Measurements from ENCODE around the gene CX3CR1. TPM values are rescaled to one million over a fixed set of nuclear protein-coding genes. Genes with fewer than 3 reads are reported as not detected.

CX3CR1 gene
- polyA plus RNA-seq, 1 experiment, result not detected

DNA sequence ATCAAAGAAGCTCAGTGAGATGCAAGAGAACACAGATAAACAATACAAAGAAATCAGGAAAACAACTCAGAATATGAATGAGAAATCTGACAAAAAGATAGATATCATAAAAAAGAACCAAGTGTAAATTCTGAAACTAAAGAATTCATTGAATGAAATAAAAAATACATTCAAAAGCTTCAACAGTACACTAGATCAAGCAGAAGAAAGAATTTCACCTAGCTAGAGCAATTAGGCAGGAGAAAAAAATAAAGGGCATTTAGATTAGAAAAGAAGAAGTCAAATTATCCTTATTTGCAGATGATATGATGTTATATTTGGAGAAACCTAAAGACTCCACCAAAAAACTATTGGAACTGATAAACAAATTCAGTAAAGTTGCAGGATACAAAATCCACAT is 19.4 kb upstream of the CX3CR1 start:
- Histone ChIP-seq H3K27me3 (ENCODE audit: control insufficient read depth, insufficient read depth, low read length) (no peaks in the 10 kb centered on the region), H3K4me3 (ENCODE audit: low read depth, low read length) (no peak overlapping the region), H3K27ac (ENCODE audit: low read depth, low read length) (no peak overlapping the region), H3K9me3 (ENCODE audit: control insufficient read depth, insufficient read depth, low read length) (peaks cover 6% of the 10 kb centered on the region)
- ChIA-PET CTCF (interaction anchor here (1.9 kb wide), 1 partner anchor 11 kb away, joined by 7 read pairs; no protein-coding TSS in a partner anchor), POLR2A (no interaction called here)
- DNase-seq (ENCODE audit: low read depth, low spot score), result no peak
- TF ChIP-seq, protein P1, sequence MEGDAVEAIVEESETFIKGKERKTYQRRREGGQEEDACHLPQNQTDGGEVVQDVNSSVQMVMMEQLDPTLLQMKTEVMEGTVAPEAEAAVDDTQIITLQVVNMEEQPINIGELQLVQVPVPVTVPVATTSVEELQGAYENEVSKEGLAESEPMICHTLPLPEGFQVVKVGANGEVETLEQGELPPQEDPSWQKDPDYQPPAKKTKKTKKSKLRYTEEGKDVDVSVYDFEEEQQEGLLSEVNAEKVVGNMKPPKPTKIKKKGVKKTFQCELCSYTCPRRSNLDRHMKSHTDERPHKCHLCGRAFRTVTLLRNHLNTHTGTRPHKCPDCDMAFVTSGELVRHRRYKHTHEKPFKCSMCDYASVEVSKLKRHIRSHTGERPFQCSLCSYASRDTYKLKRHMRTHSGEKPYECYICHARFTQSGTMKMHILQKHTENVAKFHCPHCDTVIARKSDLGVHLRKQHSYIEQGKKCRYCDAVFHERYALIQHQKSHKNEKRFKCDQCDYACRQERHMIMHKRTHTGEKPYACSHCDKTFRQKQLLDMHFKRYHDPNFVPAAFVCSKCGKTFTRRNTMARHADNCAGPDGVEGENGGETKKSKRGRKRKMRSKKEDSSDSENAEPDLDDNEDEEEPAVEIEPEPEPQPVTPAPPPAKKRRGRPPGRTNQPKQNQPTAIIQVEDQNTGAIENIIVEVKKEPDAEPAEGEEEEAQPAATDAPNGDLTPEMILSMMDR (IDR thresholded peaks at IDR 0.05; ENCODE audit: low read depth, low read length), result no peak

DNA sequence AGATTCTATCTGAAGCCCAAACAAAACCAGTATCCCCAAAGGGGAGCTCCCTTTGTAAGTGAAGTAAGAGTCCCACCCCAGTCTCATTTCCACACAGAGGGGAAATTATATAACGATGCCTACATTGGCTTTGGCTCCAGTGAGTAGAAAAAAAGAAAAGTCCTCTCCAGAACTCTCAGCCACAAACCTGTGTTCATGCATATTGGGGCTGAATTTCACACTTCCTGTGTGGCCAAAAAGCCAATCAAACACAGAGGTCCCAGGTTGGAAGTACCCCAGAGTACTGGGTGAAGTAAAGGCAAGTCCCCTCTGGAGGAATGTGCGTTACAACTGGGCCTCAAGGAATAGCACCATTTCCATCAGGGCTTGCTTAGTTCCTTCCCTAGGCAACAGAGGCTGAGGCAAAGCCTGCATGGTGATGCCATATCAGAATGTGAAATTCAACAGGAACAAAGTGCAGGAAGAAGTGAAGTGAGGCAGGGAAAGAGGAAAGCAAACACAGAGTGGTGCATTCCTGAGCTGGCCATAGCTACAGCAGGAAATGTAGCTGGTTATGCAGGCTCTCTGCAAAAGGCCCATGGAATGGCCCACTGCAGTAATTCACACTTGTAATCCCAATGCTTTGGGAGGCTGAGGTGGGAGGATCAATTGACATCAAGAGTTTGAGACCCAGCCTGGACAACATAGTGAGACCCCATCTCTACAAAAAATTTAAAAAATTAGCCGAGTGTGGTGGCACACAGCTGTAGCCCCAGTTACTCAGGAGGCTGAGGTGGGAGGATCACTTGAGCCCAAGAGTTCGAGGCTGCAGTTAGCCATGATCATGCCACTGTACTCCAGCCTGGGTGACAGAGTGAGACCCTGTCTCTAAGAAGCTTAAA is 16.6 kb upstream of the CX3CR1 start:
- Histone ChIP-seq H3K27me3 (ENCODE audit: control insufficient read depth, insufficient read depth, low read length) (no peaks in the 10 kb centered on the region), H3K27ac (ENCODE audit: low read depth, low read length) (no peak overlapping the region), H3K4me3 (ENCODE audit: low read depth, low read length) (no peak overlapping the region), H3K9me3 (ENCODE audit: control insufficient read depth, insufficient read depth, low read length) (peaks cover 6% of the 10 kb centered on the region)
- no peak for DNase-seq (ENCODE audit: low read depth, low spot score)
- POLR2A ChIA-PET, result no interaction called here
- CTCF ChIA-PET, result interaction anchor here (1.7 kb wide), 1 partner anchor 170 kb away, joined by 11 read pairs; no protein-coding TSS in a partner anchor
- TF ChIP-seq, protein P1 (IDR thresholded peaks at IDR 0.05; ENCODE audit: low read depth, low read length), result no peak

DNA sequence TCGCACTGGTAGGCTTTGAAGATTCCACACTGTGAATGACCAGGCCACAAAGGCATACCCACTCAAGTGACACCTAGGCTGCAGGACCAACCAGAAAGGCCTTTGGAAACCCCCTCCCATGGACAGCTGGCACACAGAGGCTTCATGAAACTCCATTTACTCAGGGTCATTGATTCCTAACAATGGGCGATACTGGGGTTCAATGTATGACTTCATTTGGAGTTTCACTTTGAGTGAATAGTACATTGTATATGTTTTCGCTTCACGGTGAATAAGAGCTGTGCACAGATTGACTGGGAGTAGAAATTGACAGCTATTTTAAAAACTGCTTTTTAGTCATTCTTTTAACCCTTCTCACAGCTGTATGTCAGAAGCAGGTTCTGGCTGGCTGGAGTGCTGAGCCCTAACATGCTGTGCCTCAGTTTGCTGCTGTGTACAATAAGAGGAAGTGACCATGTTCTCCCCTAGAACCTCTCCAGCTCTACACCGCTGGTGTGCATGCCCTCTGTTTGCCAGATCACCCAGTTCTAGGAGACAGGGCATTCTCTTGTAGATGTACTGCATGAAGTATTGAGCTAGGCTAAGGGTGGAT is 15.4 kb upstream of the CX3CR1 start:
- CTCF ChIA-PET, result interaction anchor here (1.7 kb wide), 1 partner anchor 169 kb away, joined by 11 read pairs; no protein-coding TSS in a partner anchor

DNA sequence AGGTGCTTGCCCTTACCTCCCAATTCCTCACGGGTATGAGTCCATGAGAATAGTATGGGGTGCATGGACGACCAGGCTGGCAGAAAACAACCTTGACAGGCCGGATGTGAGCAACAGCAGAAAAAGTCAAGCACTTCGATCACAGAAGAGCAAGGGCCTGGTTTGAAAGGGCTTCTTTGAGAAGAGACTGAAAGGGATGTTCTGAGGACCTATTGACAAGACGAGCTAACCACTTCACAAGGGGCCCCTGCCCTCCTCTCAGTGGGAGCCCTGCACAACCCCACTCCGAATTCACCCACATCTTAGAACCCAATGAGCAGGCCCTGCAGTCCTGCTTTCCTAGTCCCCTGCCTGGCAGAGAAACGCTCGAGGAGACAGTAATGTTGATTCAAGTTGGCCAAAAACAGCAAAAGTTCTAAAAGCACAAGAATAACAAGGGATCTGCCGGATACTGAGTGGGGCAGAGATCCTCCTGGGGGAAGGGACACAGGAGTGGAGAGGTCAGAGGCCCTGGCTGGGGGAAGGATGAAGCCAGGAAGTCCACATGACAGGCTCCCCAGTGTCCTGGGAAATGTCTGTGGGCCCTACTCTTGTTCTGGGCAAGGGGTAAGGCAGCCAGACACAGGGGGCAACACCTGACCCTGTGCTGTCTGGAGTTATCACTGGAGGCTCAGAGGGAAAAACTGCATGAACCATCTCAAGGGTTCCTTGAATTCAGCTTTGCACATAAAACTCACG is 14.8 kb upstream of the CX3CR1 start:
- TF ChIP-seq, protein P1 (IDR thresholded peaks at IDR 0.05; ENCODE audit: low read depth, low read length), result no peak
- no peak overlapping the region for H3K27ac ChIP-seq (ENCODE audit: low read depth, low read length)
- ChIA-PET POLR2A (no interaction called here), CTCF (interaction anchor here (1.7 kb wide), 1 partner anchor 168 kb away, joined by 11 read pairs; no protein-coding TSS in a partner anchor)
- no peaks in the 10 kb centered on the region for H3K27me3 ChIP-seq (ENCODE audit: control insufficient read depth, insufficient read depth, low read length)
- DNase-seq (ENCODE audit: low read depth, low spot score), result no peak
- H3K9me3 ChIP-seq (ENCODE audit: control insufficient read depth, insufficient read depth, low read length), result peaks cover 6% of the 10 kb centered on the region
- H3K4me3 ChIP-seq (ENCODE audit: low read depth, low read length), result no peak overlapping the region

More for the DNA sequence above, 15.4 kb upstream of the CX3CR1 start:
- Histone ChIP-seq H3K27ac (ENCODE audit: low read depth, low read length) (no peak overlapping the region), H3K27me3 (ENCODE audit: control insufficient read depth, insufficient read depth, low read length) (no peaks in the 10 kb centered on the region), H3K9me3 (ENCODE audit: control insufficient read depth, insufficient read depth, low read length) (peaks cover 6% of the 10 kb centered on the region), H3K4me3 (ENCODE audit: low read depth, low read length) (no peak overlapping the region)
- no peak for DNase-seq (ENCODE audit: low read depth, low spot score)
- POLR2A ChIA-PET, result no interaction called here
- TF ChIP-seq, protein P1 (IDR thresholded peaks at IDR 0.05; ENCODE audit: low read depth, low read length), result no peak

Data from AG04450 (cell line).